Amniotic stem cell (primary cell): ENCODE results near the gene PRDM16.

Source experiments
- DNase-seq: peaks from one replicate; lab custom pipeline; 2025; lab: John Stamatoyannopoulos, UW

PRDM16 gene

DNA sequence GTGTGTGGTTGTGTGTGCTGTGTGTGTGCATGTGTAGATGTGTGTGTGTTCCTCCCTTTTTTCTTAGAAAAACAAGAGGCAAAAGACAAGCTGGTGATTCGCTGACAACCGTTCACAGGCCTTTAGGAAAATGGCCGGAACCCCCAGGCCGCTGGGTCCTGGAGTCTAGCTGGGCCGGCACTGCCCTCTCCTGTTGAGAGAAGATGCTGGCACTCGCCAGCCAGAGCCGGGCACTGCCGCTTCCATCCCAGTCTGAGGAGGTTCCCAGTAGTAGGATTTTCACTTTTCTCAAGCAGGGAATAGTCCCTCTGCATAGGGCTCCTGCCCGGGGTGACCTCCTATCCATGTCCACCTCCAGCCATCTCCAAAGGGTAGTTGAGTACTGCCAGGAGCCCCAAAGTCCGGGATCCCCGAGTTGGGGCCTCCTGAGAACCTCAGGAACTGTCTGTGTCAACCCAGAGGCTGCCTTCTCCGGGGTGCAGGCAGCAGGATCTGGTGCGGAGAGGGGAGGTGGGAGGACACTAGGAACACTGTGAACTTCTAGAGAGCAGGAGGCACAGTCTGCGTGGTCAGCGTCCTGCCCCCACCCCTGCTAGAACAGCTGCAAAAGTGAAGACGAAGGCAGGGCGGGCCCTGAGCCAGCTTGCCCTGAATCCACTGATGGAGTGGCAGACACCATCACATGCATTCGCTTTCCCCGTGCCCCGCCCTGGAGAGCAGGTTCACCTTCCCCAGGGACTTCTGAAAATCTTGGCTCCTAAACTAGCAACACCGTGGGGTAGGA lies 341.3 kb downstream of the PRDM16 start:
- DNase-seq, result peak; percentile 9

DNA sequence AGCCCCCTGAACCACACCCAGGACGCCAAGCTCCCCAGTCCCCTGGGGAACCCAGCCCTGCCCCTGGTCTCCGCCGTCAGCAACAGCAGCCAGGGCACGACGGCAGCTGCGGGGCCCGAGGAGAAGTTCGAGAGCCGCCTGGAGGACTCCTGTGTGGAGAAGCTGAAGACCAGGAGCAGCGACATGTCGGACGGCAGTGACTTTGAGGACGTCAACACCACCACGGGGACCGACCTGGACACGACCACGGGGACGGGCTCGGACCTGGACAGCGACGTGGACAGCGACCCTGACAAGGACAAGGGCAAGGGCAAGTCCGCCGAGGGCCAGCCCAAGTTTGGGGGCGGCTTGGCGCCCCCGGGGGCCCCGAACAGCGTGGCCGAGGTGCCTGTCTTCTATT lies 342.8 kb downstream of the PRDM16 start:
- DNase-seq, result no peak

DNA sequence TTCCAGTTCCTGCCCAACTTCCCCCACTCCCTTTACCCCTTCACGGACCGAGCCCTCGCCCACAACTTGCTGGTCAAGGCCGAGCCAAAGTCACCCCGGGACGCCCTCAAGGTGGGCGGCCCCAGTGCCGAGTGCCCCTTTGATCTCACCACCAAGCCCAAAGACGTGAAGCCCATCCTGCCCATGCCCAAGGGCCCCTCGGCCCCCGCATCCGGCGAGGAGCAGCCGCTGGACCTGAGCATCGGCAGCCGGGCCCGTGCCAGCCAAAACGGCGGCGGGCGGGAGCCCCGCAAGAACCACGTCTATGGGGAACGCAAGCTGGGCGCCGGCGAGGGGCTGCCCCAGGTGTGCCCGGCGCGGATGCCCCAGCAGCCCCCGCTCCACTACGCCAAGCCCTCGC lies 343.4 kb downstream of the PRDM16 start:
- DNase-seq, result no peak

DNA sequence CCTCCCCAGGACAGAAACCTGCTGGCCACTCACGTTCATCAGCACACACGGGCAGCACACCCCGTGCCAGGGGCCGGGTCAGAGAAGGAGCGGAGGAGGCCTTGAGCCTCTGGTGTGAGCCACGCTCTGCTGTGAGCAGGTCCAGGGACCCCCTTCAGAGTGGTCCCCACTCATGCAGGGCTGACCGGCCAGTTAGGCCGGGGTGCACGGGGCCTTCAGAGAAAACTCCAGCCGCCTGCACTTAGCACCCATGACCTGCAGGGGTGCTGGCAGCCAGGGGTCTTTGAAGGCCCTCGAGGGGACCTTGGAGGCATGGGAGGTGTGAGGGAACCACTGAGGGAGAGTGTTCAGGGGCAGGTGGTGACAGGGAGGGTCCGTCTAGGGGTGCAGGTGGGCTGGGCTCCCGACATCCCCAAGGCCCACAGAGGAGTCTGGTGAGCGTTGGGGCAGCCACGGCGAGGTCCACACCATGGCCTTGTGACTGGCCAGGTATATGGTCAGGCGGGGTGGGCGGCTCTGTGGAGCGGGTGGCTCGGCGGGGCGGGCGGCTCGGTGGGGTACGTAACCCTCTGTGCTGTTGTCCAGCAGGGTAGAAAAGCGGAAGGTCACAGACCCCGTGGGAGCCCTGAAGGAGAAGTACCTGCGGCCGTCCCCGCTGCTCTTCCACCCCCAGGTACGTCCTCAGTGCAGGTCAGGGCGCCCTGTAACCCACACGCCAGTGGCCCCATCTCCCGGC lies 345.1 kb downstream of the PRDM16 start:
- DNase-seq, result no peak

DNA sequence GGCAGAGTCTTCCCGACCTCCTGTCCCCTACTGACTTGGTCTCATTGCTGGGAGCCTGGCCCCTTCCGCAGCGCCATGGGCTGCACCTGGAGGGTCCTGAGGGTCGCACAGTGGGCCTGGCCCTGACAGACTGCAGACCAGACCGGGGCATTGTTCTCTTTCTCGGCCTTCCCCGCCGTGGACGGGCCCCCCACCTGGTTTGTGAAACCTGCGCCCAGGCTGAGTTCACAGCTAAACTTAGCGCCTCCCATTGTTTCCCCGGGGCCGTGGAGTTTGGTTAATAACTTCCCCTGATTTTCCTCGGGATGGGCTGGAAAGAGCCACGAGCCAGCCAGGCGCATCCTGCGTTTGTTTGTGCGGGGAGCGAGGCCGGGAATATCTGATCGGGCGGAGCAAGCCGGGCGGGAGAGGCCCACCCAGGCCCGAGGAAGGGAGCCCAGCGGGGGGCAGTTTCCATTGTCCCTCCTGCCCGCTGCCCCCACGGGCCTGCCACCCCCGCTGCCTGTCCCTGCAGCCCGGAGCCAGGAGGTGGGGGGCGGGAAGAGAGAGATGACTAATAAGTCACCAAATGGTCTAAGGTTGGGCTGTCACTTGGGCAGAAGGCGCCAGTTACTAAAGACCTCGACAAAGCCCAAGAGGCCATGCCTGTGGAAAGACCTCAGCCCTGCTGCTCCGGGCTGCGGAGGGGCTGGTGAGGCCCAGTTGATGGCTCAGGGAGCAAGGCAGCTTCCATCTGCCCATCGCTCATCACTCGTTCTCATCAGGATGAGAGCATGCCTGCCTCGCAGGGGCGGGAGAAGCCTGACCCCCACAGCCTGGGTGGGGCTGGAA lies 346.5 kb downstream of the PRDM16 start:
- no peak for DNase-seq

DNA sequence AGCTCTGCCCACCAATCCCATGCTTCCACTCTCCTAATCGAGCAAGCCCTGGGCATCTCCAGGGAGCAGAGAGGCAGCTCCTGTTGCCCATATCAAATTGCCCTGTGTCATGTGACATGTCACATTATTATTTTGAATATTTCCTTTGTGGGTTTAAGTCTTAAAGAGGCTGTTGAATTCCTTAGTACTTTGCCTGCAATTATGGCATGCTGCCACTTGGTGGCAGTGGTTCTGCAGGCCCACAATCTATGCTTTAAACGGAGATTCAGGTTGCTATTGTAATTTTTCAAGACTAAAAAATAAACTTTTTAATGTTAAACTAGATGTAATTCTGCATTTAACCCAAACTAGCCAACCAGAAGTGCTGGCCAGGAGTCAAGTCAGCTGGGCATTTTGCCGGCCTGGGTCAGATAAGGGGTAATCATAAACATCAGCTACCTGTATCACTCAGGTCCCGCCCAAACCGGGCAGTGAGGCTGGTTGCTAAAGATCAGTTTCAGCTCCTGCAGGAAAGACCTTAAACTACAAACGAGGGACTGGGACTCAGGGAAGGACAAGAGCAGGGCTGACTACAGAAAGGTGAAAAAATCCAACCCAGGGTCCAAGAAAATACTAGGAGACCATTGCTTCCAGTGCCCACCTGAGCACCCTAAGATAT lies 348.2 kb downstream of the PRDM16 start:
- no peak for DNase-seq

DNA sequence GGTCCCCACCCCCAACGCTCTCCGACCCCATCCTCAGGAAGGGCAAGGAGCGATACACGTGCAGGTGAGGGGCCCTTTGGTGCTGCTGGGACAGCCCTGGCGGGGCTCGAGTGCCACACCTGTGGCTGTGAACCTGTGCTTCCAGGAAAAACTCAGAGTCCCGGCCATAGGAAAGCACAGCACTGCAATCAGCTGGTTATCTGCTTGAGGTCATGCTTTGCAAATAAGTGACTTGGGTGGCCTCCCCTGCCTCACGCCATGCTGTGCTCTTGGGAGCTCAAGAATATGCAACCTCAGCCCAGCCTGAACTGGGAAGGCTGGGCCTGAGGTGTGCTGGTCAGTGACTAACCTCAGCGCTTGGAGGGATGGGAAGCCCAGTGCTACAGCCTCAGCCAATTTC lies 348.9 kb downstream of the PRDM16 start:
- DNase-seq, result no peak

DNA sequence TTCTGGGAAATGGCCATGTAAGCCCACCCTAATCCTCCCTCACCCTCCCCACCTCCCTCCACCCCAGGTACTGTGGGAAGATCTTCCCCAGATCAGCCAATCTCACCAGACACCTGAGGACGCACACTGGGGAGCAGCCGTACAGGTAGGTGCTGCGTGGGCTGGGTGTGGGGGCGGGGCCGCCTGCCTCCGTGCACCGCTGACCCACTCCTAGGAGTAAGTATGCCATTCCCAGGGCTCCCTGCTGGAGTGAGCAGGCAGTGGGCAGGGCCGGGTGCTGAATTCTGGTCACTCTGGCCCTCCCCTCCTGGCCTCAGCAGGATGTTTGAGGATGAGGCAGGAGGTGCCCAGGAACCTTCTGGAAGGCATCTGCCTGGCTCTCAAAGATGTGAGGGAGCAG lies 349.6 kb downstream of the PRDM16 start:
- no peak for DNase-seq

DNA sequence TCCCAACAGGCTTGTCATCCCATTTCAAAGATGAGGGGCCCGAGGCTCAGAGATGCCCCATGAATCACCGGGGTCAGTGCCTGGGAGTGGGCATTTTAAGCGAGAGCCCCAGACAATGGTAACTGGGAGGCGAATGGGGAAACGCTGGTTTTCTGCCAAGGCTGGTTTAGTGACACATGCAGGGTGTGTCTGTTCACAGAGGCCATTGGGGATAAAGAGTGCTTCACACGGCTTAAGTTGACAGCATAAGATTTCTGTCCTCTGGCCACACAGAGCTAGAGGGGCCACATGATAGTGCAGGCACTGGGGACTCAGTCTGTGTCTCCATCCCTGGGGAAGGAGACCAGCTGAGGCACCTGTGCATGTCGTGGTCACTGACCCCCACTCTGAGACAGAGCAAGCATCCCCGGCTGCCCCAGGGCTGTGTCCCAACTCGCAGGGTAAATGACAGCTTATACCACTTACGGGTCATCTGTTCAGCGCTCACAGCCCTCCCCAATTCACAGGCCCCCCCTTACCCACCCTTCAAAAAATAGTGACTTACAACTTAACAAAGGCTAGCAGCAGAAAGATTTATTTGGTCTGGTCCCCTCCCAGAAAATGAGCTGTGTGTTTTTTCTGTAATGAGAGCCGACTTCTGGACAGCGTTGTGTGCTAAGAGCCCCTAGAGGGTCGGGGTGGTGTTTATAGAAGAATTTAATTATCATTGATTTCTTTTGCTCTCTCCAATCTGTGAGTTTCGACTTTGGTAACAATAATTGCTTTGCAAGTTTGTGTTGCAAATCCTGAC lies 350.6 kb downstream of the PRDM16 start:
- no peak for DNase-seq

DNA sequence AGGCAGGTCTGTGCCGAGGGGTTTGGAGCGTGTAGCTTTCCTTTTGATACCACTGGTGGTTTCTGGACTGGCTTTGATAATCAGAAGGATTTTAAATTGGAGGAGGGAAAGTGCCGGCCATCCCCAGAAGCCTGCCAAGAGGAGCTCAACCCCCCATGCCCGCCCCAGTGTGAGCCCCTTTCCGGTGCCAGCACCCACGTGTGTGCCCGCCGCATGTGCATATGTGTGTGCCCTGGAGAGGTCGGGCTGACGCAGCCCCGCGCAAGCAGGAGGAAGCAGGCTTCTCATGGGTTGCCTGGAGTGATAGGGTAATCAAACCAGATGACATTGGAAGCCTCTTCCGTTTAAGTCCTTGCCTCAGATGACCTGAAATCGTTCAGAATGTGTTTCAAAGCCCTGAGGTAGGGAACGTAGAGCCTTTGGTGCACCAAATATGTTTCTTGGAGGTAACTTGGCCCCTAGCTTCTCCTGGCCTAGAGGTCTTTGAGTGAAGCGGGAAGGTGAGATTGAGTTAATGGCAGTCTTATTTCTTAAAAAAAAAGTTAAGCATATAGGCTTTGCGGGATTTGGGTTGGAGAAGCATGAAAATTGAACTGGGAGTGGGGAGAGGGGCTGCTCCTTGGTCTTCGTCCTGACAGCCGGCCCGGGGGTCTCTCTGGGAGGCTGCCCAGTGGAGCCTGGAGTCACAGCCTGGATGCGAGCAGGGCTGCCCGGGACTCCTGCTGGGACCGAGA lies 351.4 kb downstream of the PRDM16 start:
- no peak for DNase-seq

DNA sequence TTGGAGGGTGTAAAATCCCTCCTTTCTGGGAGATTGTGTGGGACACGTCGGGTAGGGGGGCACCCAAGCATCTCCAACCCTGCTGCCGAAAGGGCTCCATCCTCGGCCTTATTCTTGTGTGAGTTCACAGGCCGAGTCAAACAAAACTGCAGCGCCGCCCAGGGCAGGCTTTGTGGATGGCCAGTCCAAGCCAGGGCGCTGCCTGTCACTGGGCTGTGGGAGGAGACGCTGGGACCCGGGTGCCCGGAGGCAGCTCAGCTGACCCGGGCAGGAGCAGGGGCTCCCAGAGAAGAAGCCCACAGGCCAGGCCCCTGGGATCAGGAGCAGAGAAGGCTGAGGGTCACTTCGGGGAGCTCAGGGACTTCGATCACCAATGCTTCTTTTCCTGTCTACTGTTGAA lies 353.6 kb downstream of the PRDM16 start:
- no peak for DNase-seq

DNA sequence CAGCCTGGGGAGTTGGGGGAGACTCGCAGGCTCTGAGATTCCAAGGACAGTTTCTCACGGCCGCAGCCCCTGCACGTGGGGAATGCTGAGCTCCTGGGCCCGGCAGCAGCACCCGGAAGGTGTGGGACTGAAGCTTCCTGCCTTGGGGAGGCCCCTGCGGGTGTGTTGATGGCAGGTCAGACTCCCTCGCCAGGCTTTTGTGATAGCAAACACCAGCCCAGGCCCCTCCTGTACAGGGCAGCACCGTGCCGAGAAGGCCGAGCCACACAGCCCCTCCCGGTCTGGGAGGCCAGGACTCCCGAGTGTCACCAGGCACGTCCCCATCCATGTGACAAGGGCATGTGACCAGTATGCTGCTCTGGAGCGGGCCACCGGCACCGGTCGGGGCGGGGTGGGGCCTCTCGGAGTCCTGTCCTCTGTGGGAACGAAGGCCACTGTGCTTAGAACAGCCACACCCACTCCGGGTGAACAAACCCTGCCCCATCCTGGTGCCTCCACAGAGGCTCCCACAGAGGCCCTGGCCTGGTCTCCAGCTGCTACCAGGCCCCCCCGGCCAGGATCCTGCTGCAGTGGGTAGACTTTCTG lies 354.3 kb downstream of the PRDM16 start:
- no peak for DNase-seq

DNA sequence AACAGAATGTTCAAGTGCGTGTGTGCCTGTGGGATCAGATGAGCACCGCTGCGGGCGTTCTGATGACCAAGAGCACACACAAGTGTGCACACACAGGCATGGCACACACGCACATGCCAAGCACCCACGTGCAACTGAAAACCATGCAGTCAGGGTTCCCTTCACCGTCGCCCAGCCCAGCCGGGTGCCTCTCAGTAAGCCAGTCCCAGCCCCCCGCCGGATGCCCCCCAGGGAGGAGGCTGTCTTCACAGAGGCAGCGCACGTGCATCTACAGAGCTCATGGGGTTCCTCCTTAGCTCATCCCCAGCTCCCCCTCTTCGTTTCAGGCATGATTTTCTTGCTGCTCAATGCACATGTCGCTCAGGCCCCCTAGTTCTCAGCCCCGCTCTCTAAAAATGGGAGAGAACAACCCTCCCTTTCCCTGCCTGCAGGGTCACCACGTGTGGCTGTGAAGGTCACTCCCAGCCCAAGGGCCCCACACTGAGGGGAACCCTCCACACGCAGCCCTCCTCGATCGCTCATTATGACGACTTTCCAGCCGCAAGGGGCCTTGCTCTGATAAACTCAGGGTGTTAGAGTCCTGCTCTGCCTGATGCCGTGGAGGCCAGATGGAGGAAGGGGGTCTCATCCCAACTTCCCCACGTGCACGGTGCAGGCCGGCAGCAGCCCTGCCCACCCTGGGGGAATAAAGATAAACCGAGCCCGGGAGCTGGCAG lies 355.1 kb downstream of the PRDM16 start:
- no peak for DNase-seq

DNA sequence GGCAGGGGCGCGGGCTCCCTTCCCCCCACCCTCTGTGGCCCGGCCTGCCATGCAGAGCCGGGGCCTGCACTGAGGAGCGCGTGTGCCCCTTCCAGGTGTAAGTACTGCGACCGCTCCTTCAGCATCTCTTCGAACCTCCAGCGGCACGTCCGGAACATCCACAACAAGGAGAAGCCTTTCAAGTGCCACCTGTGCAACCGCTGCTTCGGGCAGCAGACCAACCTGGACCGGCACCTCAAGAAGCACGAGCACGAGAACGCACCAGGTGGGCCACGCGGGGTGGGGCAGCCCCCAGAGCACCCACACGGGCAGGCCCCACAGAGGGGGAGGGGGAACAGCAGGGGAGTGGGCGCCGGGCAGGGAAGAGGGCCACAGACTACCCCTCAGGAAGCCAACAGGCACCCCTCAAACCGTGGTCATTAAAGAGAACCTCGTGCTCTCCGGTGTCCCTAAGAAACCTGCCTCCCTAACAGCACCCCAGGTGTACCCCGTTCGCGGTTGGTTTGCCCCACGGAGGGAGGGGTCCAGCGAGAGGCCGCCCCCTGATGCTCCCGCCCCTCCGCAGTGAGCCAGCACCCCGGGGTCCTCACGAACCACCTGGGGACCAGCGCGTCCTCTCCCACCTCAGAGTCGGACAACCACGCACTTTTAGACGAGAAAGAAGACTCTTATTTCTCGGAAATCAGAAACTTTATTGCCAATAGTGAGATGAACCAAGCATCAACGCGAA lies 356.6 kb downstream of the PRDM16 start:
- DNase-seq, result no peak

DNA sequence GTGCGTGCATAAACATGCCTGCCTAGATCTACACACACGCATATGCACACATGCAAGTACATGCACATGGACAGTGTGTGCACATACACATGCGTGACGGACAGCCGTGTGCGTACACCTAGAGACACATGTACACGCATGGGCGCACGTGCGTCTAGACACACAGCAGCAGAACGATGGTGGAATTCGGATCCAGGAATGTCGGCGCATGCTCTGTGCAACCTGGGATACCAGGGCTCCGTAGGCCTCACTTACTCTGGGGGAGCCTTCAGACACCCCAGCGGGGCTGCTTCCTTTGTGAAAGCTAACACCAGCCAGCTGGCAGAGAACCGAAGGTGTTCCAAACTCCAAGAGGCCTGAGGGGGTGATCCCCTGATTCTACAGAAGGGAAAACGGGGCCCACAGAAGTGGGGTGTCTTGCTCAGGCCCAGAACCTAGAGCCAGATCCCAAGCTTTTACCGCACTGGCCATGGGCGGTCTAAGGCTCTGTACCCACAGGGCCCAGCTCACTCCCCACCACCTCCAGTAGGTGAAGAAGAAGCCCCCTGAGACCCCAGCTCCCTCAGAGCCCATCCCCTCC lies 358.0 kb downstream of the PRDM16 start:
- no peak for DNase-seq

DNA sequence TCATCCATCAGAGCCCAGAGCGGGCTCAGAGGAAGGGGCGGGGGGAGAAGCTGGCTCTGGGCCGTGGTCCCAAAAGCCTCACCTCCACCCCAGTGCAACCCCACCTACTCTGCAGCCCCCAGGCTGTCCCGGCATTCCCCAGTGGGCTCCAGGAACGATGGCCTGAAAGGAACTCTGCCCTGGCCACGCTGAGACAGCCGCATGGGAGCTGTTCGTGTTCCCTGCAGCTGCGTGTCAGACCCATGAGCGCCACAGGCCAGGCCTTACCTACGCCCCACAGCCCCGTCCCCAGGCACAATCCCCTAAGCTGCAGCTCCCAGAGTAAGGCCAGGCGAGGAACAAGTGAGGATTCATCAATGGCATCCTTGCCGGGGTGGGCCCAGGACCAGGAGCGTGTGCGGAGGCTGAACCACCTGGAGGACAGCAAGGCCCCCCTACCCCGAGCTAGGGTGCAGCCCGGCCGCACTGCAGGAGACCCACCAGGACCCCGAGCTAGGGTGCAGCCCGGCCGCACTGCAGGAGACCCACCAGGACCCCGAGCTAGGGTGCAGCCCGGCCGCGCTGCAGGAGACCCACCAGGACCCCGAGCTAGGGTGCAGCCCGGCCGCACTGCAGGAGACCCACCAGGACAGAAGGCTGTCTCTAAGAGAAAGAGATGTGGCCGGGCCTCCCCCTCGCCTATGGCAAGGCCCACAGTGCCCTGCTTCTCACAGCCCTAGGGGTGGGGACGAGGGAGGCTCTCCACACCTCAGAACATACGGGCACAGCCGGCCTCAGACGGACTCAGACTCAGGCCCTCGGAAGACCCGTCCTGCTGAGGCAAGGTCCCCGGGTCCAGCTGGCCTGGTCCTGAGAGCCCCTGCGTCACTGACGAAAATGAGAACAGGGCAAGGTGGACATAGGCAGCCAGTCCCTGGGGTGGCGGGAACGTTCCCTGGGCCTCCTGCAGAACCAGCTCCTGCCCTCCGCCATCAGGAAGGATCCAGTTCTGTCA lies 359.0 kb downstream of the PRDM16 start:
- no peak for DNase-seq

DNA sequence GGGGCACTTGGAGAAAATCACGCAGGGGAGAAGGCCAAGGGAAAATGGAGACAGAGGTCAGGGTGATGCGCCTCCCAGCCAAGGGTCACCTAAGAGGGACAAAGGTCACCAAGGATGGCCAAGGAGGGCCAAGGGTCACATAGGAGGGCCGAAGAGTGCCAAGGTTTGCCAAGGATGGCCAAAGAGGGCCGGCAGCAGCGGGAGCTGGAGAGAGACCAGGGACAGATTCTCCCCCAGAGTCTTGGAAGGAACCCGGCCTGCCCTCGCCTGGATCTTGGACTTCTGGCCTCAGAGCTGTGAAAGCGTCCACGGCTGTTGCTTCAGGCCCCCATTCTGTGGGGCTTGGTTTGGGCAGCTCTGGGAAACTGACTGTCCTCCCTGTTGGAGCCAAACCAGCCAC lies 359.9 kb downstream of the PRDM16 start:
- DNase-seq, result no peak
